T-helper 22 cell (primary cell): ENCODE results near the gene PKNOX2.

Experiments used
- DNase-seq: peaks from one replicate; pipeline ENCODE4 v3.0.0-alpha.2; 2020; ENCODE audit warnings: low read depth

The PKNOX2 gene

DNA sequence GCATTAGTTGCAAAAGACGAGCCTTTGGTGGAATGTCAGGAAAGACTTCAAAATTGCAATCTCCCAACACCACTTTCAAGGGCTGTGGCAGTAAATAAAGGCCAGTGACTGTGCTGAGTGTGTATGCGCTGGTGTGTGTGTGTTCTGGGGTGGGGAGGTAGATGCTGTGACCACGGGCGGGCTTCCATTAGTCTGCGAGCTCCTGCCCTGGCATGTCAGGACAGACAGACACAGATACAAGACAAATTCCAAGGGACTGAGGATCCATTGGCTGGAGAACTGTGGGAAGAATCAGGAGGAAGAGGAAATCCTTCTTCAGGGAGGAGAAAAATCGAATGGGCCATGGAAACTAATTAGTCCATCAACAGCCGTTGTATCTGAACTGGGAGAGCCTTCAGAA, 248.0 kb downstream of the PKNOX2 start:
- DNase-seq, result no peak

- no peak for DNase-seq
Observed at GRCh38 chr11:125413226-125413625, 248.7 kb downstream of the PKNOX2 start.

DNA sequence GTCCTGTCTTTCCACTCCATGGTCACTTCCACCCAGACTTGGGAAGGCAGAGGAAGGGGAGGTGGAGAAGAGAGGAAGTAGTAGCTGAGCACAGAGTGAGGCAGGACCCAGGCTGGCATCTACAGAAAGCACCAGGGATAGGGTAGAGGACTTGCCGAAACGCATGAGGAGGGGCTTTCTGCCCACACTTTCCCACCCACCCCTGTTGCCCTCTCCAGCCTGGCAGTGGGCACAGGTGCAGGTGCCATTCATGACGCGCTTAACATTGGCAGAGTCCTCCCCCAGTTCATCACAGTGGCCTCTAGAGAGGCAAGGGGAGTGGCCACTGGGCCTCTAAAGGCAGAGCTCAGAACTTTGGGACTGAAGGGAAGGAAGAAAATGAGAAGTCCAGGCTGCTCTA, 249.6 kb downstream of the PKNOX2 start:
- no peak for DNase-seq

DNA sequence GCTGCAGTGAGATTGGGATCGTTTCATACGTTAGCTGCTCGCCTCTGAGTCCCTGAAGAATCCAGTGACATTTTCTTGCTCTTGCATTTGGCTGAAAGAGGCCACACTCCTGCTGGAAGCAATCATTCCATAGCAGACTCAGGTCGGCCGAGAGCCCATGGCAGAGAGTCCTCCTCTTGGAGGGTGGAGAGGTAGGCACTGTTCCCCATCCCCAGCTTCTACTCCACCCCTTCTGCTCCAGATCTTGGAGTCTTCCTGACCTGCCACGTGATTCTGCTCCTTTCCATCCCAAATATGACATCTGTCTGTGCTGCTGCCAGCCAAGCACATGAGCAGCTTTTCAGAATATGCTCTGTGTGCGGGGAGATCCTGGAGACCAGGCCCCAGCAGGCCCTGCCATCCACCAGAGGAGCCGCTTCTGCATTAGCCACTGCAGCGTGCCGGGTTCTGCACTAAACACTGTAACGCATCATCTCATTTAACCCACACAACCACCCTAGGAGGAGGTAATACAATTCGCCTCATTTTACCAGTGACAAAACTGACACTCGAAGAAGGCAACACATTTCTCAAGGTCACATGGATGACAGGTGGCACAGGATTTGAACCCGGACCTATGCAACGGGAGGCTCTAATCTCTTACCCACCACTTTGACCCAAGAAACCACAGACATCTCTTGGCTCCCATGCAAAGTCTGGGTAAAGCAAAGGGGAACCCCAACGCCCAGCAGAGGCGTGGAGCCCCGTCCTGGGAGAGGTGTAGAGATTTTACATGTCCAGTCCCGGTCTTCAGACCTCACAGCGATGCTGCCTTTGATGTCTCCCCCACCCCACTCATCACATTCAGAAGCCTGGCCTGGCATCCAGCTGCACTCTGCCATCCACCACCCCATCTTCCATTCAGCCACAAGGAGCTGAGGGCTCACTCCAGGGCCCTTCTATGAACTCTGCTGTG, 252.7 kb downstream of the PKNOX2 start:
- DNase-seq, result no peak

DNA sequence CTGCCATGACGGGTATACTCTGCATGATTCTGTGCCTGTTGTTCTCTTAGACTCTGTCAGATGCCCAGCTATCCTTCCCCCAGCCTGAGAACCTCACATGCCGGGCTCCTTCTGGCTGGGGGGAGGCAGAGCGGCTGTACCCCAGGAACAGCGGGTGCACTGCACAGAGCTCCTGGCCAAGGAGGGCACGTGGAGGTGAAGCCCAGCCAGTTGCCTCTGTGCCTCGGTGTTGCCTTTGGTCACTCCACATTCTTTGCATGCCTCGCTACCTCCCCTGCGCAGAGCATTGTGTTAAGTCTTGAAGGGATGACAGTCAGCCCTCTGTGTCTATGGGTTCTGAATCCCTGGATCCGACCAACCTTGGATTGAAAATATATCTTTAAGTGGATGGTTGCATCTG, 253.8 kb downstream of the PKNOX2 start:
- no peak for DNase-seq

DNA sequence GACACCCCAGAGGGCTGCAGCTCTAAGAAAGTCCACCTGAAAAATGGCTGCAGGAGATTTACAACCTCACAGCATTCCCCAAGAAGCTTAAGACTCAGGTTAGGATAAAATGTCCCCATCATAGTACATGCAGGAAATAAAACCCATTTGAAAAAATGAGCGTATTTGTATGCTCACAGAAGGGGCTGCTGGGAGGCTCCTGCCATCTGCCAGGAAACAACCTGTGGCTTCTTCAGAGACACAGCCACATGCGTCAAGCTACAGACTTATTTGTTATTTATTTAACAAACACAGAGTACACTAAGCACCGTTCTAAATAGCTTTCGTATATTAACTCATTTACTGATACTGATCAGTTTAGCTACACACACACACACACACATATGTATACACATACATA, 258.1 kb downstream of the PKNOX2 start:
- DNase-seq, result no peak

GRCh38 chr11:125423247-125423849, 258.8 kb downstream of the PKNOX2 start:
- DNase-seq, result no peak

DNA sequence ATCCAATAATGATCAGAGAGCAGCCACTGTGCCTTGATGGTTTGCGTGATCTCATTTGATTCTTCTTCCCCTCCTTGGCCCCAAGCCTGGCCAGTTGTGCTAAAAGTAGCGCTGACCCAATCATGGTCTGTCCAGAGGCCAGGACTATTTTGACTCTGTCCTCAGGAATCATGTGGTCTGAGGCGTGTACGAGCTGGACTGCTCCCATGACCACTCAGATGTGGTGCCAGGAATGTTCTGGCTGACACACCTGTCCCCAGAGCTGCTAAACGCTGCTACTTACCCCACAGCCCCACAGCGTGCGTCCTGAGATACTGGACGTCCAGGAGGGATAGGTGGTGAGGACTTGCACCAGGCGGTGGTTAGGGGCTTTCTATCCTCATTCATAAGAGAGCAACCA, 261.1 kb downstream of the PKNOX2 start:
- no peak for DNase-seq

GRCh38 chr11:125426818-125427528, 262.4 kb downstream of the PKNOX2 start:
- DNase-seq, result no peak

- no peak for DNase-seq
Observed at GRCh38 chr11:125428486-125429173, 264.1 kb downstream of the PKNOX2 start.

GRCh38 chr11:125429174-125429707, 264.7 kb downstream of the PKNOX2 start:
- DNase-seq, result no peak

GRCh38 chr11:125429807-125430678, 265.5 kb downstream of the PKNOX2 start:
- no peak for DNase-seq

GRCh38 chr11:125431009-125431408, 266.5 kb downstream of the PKNOX2 start:
- DNase-seq, result no peak

DNA sequence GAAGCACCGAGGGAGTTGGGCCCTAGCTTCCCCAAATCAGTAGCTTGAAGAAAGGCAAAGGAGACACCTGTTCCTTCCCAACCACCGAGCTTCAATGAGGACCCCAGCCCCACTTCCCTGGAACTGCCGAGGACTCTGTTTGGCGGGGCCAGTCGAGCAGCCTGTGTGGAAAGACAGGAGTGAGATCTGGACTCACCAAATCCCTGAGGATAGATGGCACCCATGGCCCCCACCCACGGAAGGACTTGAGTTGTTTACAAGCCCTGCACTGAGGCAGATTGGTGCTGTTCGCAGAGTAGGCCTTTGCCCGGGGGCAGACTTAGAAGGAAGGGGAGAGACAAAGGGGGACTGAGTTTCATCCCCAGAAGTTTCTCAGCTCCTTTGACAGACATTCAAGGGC, 266.9 kb downstream of the PKNOX2 start:
- no peak for DNase-seq

GRCh38 chr11:125433454-125434121, 269.0 kb downstream of the PKNOX2 start:
- no peak for DNase-seq

- DNase-seq, result no peak
Observed at GRCh38 chr11:125435461-125436238, 271.1 kb downstream of the PKNOX2 start.

- DNase-seq, result no peak
Observed at GRCh38 chr11:125441648-125442410, 277.3 kb downstream of the PKNOX2 start.

DNA sequence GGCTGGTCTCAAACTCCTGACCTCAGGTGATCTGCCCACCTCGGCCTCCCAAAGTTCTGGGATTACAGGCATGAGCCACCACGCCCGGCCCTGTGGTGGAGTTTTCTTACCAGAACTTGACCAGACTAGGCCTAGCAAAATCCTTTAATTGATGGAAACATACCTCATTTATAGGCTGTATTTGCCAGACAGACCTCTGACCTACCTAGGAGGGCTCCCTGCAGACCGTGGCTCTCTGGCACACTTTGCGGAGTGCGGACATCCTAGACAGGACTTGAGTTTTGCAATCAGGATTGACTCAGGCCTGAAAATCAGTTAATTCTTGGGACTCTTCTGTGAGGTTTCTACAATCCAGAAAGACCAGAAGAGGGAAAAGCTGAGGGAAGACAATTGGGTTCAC, 278.4 kb downstream of the PKNOX2 start:
- DNase-seq, result no peak

DNA sequence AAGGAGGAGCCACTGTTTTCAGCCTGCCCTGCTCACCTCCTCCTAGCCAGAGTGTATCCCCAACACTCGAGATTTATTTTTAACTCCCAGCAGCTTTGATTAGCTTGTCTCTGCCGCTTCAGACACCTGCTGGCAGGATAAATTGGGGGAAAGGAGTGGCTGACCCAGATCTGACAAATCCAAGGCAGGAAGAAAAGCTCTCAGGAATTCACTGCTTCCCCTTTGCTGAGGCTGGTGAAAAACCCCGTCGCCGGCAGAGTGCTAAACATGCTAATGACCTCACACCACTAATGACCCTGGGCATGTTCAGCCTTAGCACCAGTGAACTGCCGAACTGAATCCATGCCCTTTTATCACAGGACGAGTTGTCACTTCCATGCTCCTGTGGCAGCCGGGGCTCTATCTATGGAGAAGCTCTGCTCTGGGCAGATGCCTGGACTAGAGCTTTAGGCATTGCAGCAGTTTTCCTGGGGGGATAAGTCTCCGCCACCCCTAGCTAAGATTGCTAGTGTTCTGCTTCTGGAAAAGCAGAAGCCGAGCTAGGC, 279.3 kb downstream of the PKNOX2 start:
- no peak for DNase-seq
